LoVo (cell line): Measurements from ENCODE around the gene PIP5K1A.

Source experiments
- DNase-seq: peaks from one replicate; pipeline ENCODE4 v3.0.0-alpha.2; 2016; ENCODE audit warnings: low spot score

The PIP5K1A gene

DNA sequence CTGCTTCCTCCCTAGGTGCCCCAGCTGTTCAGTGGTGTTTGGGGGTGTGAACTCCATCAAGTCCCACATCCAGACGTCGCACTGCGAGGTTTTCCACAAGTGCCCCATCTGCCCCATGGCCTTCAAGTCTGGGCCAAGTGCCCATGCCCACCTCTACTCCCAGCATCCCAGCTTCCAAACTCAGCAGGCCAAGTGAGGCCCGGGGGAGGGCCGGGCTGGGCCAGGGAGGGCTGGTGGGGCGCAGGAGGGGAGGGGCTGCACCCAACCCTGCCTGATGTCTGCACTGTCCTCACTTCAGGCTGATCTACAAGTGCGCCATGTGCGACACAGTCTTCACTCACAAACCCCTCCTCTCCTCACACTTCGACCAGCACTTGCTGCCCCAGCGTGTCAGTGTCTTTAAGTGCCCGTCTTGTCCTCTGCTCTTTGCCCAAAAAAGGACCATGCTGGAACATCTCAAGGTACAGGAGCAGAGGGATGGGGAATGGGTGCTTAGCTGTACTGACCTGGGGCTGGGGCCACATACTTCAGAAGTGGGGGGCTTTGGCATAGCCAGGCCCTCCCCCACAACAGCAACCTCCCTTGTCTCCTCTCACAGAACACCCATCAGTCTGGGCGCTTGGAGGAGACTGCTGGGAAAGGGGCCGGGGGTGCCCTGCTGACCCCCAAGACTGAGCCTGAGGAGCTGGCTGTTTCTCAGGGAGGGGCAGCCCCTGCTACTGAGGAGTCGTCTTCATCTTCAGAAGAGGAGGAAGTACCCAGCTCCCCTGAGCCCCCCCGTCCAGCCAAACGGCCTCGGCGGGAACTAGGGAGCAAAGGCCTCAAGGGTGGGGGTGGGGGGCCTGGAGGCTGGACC, 91.0 kb downstream of the PIP5K1A start:
- DNase-seq = no peak

DNA sequence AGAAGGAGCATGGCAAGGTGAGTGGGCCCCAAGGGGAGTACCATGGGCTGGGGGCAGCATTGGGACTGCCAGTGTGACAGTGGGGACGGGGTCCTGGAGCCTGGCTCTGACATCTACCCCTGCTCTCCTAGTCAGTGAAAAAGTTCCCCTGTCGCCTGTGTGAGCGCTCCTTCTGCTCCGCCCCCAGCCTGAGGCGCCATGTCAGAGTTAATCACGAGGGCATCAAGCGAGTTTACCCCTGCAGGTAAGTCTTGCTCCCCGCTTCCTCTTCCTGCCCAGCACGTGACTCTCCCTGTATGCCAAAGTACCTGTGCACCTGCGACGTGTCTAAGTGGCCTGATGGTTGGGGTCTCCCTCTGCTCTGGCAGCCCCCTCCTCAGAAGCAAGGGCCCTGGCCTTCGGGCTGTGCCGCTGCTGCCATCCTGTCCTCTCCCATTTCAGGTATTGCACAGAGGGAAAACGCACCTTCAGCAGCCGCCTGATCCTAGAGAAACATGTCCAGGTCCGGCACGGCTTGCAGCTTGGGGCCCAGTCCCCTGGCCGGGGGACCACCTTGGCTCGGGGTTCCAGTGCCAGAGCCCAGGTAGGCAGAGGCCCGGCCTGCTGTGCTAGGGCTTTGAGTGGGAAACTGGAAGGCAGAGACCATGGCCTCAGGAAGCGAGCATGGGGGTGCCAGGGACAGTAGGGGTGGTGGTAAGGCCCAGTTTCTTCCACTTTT, 91.8 kb downstream of the PIP5K1A start:
- no peak for DNase-seq

DNA sequence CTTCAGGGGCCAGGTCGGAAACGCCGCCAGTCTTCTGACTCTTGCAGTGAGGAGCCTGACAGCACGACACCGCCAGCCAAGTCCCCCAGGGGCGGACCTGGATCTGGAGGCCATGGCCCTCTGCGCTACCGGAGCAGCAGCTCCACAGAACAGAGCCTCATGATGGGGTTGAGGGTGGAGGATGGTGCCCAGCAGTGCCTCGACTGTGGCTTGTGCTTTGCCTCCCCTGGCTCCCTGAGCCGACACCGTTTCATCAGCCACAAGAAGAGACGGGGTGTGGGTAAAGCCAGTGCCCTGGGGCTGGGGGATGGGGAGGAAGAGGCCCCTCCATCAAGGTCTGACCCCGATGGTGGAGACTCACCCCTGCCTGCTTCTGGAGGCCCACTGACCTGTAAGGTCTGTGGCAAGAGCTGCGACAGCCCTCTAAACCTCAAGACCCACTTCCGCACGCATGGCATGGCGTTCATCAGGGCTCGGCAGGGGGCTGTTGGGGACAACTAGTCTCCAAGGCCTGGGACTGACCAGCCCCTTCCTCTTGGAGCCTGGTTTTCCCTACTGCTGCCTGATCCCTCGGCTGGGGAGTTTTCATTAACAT, 92.5 kb downstream of the PIP5K1A start:
- DNase-seq = no peak

DNA sequence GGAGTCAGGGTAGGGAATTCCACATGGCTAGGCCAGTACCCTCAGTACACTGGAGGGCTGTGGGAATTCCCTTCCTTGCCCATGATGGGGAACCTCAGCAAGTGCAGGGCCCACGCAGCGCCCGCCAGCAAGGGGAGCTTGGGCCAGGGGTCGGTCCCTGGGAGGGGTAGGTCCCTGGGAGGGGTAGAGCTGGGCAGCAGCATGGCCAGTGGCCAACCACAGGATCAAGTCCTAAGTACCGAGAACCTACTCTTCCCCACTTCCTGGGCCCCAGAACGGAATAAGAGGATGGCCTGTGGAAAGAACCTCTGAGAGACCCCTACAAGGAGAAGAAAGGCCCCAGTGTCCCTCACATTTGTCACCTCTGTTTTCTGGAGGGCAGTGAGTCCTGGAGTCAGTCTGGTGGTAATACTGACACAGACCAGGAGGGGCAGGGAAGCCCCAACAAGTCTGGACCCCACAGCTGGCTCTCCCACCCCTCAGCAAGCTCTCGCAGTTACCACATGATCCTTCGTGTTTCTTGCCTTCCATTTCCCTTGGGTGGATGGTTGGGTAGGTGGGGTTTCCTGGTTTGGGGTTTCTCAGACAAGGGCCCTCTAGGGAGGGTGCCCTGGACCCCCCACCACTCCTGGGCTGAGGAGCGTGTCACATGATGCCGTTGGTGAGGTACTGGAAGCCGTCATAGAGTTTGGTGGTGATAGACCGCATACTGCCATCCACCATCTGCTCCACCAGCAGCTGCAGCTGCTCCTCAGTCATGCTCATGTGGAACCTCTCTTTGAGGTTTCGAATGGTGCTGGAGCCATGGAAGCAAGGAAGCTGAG, 94.1 kb downstream of the PIP5K1A start:
- no peak for DNase-seq

DNA sequence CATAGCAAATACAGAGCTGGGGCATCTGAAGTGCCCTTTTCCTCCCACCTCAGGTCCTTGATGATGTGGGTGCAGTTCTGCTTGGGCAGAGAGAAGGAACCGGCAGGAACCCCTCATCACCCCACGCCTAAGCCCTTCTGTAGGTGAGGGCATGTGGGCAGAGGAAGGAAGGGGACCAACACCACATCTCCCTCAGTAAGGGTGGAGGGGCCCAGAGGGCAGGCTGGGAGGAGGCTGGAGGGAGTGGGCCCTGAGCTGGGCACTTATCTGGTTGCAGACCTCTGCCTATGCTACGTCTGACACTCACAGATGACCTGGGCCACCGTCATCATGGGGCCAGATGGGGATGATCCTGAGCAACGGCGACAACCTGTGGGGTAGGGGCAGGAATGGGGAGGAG, 94.7 kb downstream of the PIP5K1A start:
- no peak for DNase-seq

DNA sequence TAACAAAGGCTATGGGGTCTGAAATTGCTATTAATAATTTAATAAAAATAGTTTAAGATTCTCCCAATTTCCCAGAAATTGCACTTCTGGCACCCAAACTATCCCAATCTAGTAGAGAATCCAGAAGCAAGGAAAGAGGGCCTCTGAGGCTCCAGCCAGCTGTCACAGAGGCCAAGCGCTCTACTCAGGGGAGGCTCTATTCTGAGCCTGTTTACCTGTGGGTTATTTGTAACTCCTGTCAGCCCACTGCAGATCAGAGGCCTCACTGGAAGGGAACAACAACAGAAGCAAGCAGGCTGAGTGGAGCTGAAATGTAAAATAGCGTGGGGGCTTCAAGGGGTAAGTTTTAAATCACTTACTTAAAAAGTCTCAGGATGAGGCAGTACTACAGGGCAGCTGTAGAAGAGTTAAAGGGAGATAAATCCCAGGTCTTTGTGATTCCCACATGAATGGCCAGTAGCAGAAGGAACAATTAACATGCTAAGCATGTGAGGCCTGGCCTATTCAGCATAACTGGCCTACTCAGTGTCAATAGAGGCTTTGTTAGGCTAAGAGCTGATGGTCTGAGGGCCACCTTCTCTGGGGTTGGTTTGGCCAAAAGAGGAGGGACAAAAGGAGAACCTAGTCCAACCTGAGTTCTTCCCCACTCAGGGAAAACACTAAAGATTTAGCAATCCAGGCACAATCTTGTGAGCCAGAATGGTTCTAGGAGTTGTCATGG, 96.5 kb downstream of the PIP5K1A start:
- DNase-seq = no peak
